ENCODE results near the gene NBEAL1. TPM values are rescaled to one million over a fixed set of nuclear protein-coding genes. Genes with fewer than 3 reads are reported as not detected.
A peak's percentile ranks its signal among the peaks of the same experiment; 100 is the strongest.
"Not testable (repeated sequence)": the region's sequence is repeated elsewhere in the genome, so short reads cannot be mapped to it uniquely, and the experiment has no call there.

Gene NBEAL1
- total RNA-seq, 1 experiment from 2014 or later, result 15.1 TPM

DNA sequence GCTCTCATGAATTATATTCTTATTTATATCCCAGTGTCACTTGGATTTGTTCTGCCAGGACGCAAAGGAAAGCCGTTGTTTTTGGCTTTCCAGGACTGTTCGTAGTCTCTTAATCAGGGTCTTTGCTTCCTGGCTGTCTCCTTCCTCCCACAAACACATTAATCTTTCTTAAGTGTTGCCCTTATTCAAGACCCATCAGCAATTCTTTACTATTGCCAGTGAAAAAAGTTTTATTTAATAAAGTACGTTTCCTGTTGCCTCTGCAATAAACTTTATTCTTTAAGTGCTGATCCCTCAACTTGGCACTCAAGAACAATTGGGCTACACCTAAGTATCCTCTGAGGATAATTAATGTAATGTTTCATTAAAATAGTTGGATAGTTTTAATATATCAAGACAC lies 155.8 kb downstream of the NBEAL1 start:
- H3K4me3 ChIP-seq, result no peak overlapping the region
- 0 out of 2 replicates have a peak, but pooled peaks cover 6% of the 10 kb centered on the region for H3K36me3 ChIP-seq
- H3K27me3 ChIP-seq (replicated peaks), result no peaks in the 10 kb centered on the region
- no peak for DNase-seq (ENCODE audit: low read depth in 1 of 2, low spot score in 2 of 2)
- no peak overlapping the region for H3K27ac ChIP-seq
- H3K4me1 ChIP-seq (replicated peaks), result no peaks in the 10 kb centered on the region; the same call in 1 of the 2 replicates
- no peaks in the 10 kb centered on the region for H3K9me3 ChIP-seq (replicated peaks)

DNA sequence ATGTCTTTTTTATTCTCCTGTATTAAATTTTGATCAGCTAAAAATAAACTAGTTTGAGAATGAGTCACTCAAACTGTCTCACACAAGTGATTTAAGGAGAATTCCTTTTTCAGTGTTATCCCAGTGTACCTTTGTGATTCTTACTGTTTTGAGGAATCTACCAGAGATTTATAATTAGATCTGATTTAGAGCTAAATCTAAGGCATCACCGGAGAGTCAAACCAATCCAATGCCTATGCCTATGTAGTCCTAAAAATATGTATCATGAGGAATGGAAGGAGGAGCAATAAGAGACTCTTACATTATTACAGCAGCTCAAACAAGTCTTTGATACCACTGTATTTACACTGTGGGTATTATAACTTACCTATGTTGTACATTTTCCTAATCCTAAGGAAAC lies 160.7 kb downstream of the NBEAL1 start:
- H3K36me3 ChIP-seq, result peaks cover 7% of the 10 kb centered on the region; the same call in 1 of the 2 replicates
- H3K27ac ChIP-seq, result no peak overlapping the region
- no peaks in the 10 kb centered on the region for H3K27me3 ChIP-seq (replicated peaks)
- no peak for DNase-seq (ENCODE audit: low read depth in 1 of 2, low spot score in 2 of 2)
- no peaks in the 10 kb centered on the region; the same call in 1 of the 2 replicates for H3K4me1 ChIP-seq (replicated peaks)
- H3K4me3 ChIP-seq, result no peak overlapping the region
- no peaks in the 10 kb centered on the region for H3K9me3 ChIP-seq (replicated peaks)

DNA sequence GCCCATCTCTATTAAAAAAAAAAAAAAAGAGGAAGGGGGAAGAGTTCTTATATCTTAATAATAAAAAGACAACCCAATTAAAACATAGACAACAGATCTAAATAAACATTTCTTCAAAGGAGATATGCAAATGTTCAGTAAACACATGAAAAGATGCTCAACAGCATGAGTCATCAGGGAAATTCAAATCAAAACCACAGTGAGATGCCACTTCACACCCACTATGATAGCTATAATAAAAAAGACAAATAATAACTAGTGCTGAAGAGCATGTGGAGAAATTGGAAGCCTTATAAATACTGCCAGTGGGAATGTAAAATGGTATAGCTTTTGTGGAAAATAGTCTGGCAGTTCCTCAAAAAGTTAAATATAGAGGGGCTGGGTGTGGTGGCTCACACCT lies 162.7 kb downstream of the NBEAL1 start:
- H3K9me3 ChIP-seq (replicated peaks), result no peaks in the 10 kb centered on the region
- no peaks in the 10 kb centered on the region for H3K27me3 ChIP-seq (replicated peaks)
- H3K4me3 ChIP-seq, result no peak overlapping the region
- H3K4me1 ChIP-seq (replicated peaks), result no peaks in the 10 kb centered on the region; the same call in 1 of the 2 replicates
- peaks cover 19% of the 10 kb centered on the region; the same call in 1 of the 2 replicates for H3K36me3 ChIP-seq
- no peak for DNase-seq (ENCODE audit: low read depth in 1 of 2, low spot score in 2 of 2)
- H3K27ac ChIP-seq, result no peak overlapping the region

DNA sequence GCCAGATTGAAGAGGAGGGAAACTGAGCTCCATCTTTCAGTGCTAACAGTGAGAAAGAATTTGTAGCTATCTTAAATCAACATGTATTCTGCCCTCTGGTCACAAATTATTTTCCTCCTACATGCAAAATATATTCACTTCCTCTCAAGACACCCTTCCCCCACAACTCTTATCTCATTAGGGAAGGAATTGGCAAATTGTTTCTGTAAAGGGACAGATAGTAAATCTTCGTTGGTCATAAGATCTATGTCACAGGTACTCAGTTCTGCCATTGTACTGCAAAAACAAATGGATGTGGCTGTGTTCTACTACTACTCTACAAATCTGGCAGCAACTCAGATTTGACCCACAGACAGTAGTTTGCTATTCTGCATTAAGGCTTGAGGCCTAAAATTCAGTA lies 171.2 kb downstream of the NBEAL1 start:
- Histone ChIP-seq H3K27me3 (replicated peaks) (no peaks in the 10 kb centered on the region), H3K36me3 (peaks cover 16% of the 10 kb centered on the region)

DNA sequence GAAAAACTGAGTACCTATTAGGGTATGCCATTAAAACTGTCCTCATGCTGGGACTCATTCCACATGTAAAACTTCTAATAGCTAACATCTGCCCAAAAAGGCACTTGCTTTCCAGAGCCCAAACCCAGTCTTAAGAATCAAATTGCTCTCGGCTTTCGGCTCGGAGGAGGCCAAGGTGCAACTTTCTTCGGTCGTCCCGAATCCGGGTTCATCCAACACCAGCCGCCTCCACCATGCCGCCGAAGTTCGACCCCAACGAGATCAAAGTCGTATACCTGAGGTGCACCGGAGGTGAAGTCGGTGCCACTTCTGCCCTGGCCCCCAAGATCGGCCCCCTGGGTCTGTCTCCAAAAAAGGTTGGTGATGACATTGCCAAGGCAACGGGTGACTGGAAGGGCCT lies 175.9 kb downstream of the NBEAL1 start:
- H3K36me3 ChIP-seq, result peaks cover 13% of the 10 kb centered on the region
- not testable (repeated sequence) for H3K27ac ChIP-seq; H3K4me3 ChIP-seq; H3K4me1 ChIP-seq (replicated peaks); DNase-seq (ENCODE audit: low read depth in 1 of 2, low spot score in 2 of 2); H3K27me3 ChIP-seq (replicated peaks); H3K9me3 ChIP-seq (replicated peaks)

More for the DNA sequence above, 171.2 kb downstream of the NBEAL1 start:
- no peaks in the 10 kb centered on the region for H3K9me3 ChIP-seq (replicated peaks)
- DNase-seq (ENCODE audit: low read depth in 1 of 2, low spot score in 2 of 2), result no peak
- no peaks in the 10 kb centered on the region for H3K4me1 ChIP-seq (replicated peaks)
- H3K27ac ChIP-seq, result no peak overlapping the region
- H3K4me3 ChIP-seq, result no peak overlapping the region

DNA sequence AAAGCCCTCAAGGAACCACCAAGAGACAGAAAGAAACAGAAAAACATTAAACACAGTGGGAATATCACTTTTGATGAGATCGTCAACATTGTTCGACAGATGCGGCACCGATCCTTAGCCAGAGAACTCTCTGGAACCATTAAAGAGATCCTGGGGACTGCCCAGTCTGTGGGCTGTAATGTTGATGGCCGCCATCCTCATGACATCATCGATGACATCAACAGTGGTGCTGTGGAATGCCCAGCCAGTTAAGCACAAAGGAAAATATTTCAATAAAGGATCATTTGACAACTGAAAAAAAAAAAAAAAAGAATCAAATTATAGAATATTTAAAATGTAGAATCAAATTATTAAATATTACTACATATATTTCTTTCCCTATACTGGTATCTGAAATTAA lies 176.4 kb downstream of the NBEAL1 start:
- H3K4me1 ChIP-seq (replicated peaks); H3K27me3 ChIP-seq (replicated peaks); H3K4me3 ChIP-seq; H3K27ac ChIP-seq; DNase-seq (ENCODE audit: low read depth in 1 of 2, low spot score in 2 of 2); H3K36me3 ChIP-seq; H3K9me3 ChIP-seq (replicated peaks): not testable (repeated sequence)

DNA sequence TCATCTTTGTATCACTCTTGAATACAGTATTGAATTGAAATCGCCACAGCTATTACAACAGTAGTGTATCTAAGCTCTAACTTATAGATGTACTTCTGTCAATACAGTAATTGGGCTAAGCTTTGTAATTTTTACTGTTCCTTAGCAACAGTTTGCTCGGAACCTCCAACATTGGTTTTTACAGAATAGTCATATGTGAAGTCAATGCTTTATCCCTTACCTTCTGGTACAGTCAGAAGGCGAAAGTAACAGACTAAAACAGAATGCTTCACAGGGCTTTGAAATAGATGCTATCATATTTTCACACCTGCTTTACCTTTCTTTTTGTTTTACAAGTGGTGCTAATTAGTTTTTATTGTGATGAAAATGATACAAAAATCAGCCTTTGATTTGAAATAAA lies 177.3 kb downstream of the NBEAL1 start:
- Histone ChIP-seq H3K4me1 (replicated peaks) (no peaks in the 10 kb centered on the region), H3K27ac (no peak overlapping the region), H3K27me3 (replicated peaks) (no peaks in the 10 kb centered on the region), H3K36me3 (peaks cover 7% of the 10 kb centered on the region; the same call in 1 of the 2 replicates), H3K4me3 (no peak overlapping the region), H3K9me3 (replicated peaks) (no peaks in the 10 kb centered on the region)
- no peak for DNase-seq (ENCODE audit: low read depth in 1 of 2, low spot score in 2 of 2)

DNA sequence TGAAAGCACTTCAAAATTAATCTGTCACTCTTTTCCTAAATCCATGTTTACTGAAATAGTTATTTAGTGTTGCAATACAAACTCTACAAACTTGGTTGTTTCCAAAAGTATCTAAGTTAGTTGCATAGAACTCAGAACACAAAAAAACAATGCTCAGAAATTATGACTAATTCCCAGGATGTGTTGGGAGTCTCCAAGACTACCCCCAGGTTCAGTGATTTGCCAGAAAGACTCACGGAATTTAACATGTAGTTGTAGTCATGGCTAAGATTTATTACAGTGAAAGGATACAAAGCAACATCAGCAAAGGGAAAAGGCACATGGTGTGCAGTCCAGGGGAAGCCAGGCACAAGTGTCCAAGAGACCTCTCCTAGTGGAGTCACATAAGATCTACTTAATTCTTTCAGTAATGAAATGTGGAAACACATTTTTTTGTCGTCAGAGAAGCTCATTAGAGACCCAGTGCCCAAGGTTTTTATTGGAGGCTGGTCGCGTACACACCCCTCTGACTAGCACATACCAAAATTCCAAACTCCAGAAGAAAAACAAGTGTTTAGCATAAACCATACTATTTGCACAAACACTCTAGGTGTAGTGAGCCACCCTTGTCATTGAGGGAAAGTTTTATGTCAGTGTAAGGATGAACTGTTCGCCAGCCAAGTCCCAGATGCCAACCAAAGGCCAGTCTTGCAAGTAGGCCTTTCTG lies 180.8 kb downstream of the NBEAL1 start:
- Histone ChIP-seq H3K27ac (no peak overlapping the region), H3K36me3 (peaks cover 7% of the 10 kb centered on the region; the same call in 1 of the 2 replicates), H3K27me3 (replicated peaks) (no peaks in the 10 kb centered on the region), H3K4me1 (replicated peaks) (no peaks in the 10 kb centered on the region), H3K4me3 (no peak overlapping the region), H3K9me3 (replicated peaks) (no peaks in the 10 kb centered on the region)
- DNase-seq (ENCODE audit: low read depth in 1 of 2, low spot score in 2 of 2), result no peak

DNA sequence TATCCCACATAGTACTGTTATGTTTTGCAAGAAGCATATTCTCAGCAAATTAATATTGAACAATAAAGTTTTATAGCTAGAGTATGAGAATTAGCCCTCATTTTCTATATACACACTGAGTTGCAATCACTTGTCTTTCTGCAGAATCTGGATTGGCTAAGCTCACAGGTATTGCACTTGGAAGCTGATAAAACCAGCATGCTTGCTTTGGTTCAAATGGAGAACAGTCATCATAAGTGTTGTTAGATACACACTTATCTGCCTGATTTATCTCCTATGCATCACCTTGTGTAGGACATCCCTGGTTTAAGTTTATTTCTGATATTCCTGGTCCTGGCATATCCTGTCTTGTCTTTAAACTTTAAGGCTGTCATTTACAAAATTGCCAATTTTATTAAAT lies 186.2 kb downstream of the NBEAL1 start:
- DNase-seq (ENCODE audit: low read depth in 1 of 2, low spot score in 2 of 2), result no peak
- no peaks in the 10 kb centered on the region for H3K4me1 ChIP-seq (replicated peaks)
- H3K36me3 ChIP-seq, result no peaks in the 10 kb centered on the region
- H3K9me3 ChIP-seq (replicated peaks), result no peaks in the 10 kb centered on the region
- no peak overlapping the region for H3K4me3 ChIP-seq
- no peak overlapping the region for H3K27ac ChIP-seq
- no peaks in the 10 kb centered on the region for H3K27me3 ChIP-seq (replicated peaks)

DNA sequence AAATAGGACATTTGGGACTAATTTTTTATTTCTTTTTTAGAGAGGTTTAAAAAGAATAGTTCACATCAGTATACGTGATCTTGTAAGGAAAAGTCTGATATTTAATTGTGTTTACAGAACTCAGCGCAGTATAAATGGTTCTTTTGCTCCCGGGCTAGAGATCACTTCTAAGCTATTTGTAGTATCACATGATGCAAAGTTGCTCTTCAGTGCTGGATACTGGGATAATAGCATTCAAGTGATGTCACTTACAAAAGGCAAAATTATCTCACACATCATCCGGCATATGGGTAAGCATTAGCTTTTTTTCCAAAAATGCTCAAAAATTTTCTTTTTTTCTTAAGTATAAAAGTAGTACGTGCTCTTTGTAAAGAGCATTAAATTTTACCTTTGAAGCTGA lies 186.8 kb downstream of the NBEAL1 start:
- Histone ChIP-seq H3K4me3 (no peak overlapping the region), H3K4me1 (replicated peaks) (no peaks in the 10 kb centered on the region), H3K9me3 (replicated peaks) (no peaks in the 10 kb centered on the region), H3K36me3 (no peaks in the 10 kb centered on the region), H3K27ac (no peak overlapping the region), H3K27me3 (replicated peaks) (no peaks in the 10 kb centered on the region)
- no peak for DNase-seq (ENCODE audit: low read depth in 1 of 2, low spot score in 2 of 2)

DNA sequence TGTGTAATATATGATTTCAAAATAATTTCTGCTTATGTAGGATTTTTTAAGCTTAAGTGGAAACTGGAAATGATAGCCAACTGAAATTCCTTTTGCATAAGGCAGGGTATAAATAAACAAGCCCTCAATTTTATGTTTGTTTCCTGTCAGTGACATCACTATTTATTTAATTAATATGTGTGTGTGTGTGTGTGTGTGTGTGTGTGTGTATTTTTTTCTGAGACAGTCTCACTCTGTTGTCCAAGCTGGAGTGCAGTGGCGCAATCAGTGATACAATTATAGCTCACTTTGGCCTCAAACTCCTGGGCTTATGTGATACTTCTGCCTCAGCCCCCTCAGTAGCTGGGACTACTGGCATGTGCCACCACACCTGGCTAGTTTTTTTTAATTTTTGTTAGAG lies 194.9 kb downstream of the NBEAL1 start:
- DNase-seq (ENCODE audit: low read depth in 1 of 2, low spot score in 2 of 2), result no peak

DNA sequence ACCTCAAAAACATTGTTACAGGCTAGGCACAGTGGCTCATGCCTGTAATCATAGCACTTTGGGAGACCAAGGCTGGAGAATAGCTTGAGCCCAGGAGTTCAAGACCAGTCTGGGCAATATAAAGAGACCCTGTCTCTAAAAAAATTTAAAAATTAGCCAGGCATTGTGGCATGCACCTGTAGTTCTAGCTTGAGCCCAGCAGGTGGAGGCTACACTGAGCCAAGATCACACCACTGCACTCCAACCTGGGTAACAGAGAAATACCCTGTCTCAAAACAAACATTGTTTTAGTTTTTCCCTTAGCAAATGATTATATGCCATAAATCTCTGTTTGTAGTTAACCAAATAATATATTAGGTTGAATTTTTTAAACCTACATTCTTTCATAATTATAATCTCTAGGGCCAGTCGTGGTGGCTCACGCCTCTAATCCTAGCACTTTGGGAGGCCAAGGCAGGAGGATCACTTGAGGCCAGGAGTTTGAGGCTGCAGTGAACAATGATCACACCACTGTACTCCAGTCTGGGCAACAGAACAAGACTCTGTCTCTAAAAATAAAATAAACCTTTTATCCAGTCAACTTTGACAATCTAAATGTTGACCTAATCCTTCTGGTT lies 210.9 kb downstream of the NBEAL1 start:
- Histone ChIP-seq H3K9me3 (replicated peaks) (no peaks in the 10 kb centered on the region), H3K4me1 (replicated peaks) (no peaks in the 10 kb centered on the region), H3K27me3 (replicated peaks) (no peaks in the 10 kb centered on the region), H3K4me3 (no peak overlapping the region), H3K36me3 (no peaks in the 10 kb centered on the region), H3K27ac (no peak overlapping the region)
- DNase-seq (ENCODE audit: low read depth in 1 of 2, low spot score in 2 of 2), result no peak

More for the DNA sequence above, 194.9 kb downstream of the NBEAL1 start:
- Histone ChIP-seq H3K27me3 (replicated peaks) (no peaks in the 10 kb centered on the region), H3K36me3 (no peaks in the 10 kb centered on the region), H3K4me3 (no peak overlapping the region), H3K4me1 (replicated peaks) (no peaks in the 10 kb centered on the region), H3K27ac (no peak overlapping the region), H3K9me3 (replicated peaks) (no peaks in the 10 kb centered on the region)

DNA sequence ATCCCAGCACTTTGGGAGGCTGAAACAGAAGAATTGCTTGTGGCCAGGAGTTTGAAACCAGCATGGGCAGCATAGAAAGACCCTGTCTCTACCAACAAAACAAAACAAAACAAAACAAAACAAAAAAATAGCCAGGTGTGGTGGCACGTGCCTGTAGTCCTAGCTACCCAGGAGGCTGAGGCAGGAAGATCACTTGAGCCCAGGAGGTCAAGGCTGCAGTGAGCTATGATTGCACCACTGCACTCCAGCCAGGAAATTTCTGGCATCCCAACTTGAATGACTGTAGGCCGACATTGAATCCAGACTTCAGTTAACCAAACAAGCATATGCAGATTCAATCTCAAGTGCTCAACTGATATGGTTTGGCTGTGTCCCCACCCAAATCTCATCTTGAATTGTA lies 215.0 kb downstream of the NBEAL1 start:
- H3K4me3 ChIP-seq; DNase-seq (ENCODE audit: low read depth in 1 of 2, low spot score in 2 of 2); H3K36me3 ChIP-seq; H3K27ac ChIP-seq; H3K9me3 ChIP-seq (replicated peaks); H3K4me1 ChIP-seq (replicated peaks); H3K27me3 ChIP-seq (replicated peaks): not testable (repeated sequence)

DNA sequence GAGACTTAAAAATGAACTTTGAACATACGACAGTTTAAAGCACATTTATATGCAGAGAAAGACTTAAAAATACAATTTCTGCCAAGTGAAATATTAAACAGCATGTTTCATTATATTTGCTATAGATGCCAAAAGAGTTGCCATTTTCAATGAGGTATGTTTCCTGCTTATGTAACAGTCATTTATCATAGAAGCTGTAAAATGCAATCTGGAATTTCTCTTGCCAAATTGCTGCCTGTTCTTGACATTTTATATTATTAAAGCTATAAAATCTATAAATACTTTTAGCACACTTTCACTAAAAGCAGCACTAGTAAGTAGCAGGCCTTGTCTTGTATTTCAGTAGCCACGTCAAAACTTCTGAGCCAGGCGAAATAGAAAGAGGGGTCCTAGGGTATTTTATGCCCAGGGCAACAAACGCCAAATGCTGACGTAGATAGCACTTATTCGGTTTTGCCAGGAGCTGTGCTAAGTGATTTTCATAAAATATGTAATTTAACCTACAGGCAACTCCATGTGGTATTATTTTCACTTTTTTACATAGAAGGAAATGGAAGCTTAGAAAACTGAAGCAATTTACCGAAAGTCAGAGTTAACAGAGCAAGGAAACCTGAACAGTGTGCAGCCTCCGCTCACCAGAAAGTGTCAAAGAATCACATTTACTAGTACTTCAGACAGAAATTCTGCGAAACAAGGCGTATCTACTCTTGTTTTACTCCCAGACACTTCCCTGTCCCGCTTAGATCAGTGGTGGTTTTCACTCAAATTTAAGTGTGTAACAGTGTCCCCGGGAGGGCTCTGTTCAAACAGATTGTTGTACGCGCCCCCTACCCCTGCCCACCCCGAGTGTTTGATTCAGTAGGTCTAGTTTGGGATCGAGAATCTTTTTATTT lies 222.9 kb downstream of the NBEAL1 start:
- no peak for DNase-seq (ENCODE audit: low read depth in 1 of 2, low spot score in 2 of 2)
- H3K27ac ChIP-seq, result no peak overlapping the region
- peaks cover 16% of the 10 kb centered on the region for H3K36me3 ChIP-seq
- peak overlapping the region; percentile 80 for H3K4me3 ChIP-seq
- no peaks in the 10 kb centered on the region for H3K27me3 ChIP-seq (replicated peaks)
- H3K9me3 ChIP-seq (replicated peaks), result no peaks in the 10 kb centered on the region
- no peaks in the 10 kb centered on the region for H3K4me1 ChIP-seq (replicated peaks)
